ENCODE measurements around the gene CCDC71.

CCDC71 gene

DNA sequence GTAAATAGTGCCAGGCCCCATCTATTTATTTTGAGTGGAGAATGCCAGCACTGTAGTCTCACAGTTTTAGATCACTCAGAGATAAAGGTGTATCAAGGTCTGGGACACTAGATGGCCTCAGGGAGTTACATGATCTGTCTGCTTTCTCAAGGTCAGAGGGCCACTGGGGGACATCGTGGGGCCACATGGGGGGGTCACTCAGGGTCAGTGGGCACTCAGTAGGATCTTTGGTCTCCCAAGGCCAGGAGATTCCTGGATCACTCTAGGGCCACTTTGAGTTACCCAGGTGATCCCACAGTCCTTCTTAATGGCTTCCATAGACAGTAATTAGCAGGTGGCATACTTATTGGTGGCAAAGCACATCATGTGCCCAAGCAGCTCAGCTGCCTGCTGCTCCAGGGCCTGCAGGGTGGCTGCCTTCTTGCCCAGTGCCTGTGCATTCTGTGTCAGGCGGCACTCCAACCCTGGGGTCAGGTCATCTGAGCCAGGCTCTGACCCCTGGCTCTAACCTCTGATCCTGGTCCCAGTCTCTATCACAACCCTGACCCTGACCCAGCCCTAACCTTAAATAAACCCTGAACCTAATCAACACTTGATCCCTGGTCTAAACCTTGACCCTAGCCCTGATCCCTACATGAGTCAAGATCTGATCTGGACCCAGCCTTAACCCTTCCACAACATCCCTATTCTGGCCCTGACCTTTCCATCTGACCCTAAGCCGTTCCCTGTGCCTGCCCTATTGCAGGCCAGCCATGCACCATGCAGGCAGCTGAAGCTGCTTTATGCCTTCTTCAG lies 31.5 kb downstream of the CCDC71 start:
- TF ChIP-seq FOXP2 (optimal IDR thresholded peaks at IDR 0.05; ENCODE audit: borderline replicate concordance, extremely low read depth, extremely low read length, insufficient read depth) (no peak), SIN3A (IDR thresholded peaks at IDR 0.05; ENCODE audit: borderline replicate concordance, insufficient read depth, low read length) (no peak), POLR2AphosphoS5 (IDR thresholded peaks at IDR 0.05; ENCODE audit: low read depth, low read length) (no peak), TAF1 (IDR thresholded peaks at IDR 0.05; ENCODE audit: borderline replicate concordance, insufficient read depth, low read length) (no peak)
- TF ChIP-seq, protein P1, sequence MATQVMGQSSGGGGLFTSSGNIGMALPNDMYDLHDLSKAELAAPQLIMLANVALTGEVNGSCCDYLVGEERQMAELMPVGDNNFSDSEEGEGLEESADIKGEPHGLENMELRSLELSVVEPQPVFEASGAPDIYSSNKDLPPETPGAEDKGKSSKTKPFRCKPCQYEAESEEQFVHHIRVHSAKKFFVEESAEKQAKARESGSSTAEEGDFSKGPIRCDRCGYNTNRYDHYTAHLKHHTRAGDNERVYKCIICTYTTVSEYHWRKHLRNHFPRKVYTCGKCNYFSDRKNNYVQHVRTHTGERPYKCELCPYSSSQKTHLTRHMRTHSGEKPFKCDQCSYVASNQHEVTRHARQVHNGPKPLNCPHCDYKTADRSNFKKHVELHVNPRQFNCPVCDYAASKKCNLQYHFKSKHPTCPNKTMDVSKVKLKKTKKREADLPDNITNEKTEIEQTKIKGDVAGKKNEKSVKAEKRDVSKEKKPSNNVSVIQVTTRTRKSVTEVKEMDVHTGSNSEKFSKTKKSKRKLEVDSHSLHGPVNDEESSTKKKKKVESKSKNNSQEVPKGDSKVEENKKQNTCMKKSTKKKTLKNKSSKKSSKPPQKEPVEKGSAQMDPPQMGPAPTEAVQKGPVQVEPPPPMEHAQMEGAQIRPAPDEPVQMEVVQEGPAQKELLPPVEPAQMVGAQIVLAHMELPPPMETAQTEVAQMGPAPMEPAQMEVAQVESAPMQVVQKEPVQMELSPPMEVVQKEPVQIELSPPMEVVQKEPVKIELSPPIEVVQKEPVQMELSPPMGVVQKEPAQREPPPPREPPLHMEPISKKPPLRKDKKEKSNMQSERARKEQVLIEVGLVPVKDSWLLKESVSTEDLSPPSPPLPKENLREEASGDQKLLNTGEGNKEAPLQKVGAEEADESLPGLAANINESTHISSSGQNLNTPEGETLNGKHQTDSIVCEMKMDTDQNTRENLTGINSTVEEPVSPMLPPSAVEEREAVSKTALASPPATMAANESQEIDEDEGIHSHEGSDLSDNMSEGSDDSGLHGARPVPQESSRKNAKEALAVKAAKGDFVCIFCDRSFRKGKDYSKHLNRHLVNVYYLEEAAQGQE (IDR thresholded peaks at IDR 0.05; ENCODE audit: insufficient read depth in 1 of 2, low read depth in 2 of 2, low read length in 2 of 2): no peak

DNA sequence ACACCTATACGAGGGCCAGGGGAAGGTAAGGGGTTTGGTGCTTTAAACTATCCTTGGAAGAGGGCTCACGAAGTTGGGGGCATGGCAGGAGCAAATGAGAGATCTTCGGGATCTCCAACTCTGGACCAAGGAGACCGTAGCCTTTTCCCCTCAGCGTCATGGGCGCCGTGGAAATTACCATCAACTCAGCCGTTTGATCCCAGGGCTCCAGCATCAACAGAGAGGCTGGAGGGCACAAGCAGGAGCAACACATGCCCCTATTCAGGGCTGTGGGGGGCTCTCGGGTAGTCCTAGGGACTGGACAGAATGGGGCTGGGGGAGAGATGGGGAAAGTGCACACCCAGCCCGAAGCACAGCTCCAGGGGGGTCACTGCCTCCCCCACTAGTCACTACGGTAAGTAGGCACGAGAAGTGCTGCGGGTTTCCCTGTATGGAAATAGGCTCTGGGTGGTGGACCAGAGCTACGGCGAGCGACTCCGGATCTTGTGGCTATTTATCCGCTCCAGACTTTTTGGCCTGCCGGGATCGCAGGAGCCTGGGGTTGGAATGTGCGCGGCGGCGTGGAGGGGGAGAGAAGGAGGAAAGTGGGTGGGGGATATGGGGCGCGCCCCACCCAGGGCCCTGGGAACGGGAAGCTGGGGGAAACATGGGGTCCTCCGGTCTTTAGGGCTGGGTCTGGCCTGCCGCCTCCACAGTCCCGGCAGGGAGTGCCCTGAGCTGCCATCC lies 32.7 kb downstream of the CCDC71 start:
- 0 out of 2 replicates have a peak, but pooled peaks have one; percentile 5 for TF ChIP-seq TAF1 (IDR thresholded peaks at IDR 0.05; ENCODE audit: borderline replicate concordance, insufficient read depth, low read length)
- no peak; the same call in 1 of the 2 replicates for TF ChIP-seq POLR2AphosphoS5 (IDR thresholded peaks at IDR 0.05; ENCODE audit: low read depth, low read length)
- TF ChIP-seq FOXP2 (optimal IDR thresholded peaks at IDR 0.05; ENCODE audit: borderline replicate concordance, extremely low read depth, extremely low read length, insufficient read depth): peak; percentile 28
- no peak for TF ChIP-seq SIN3A (IDR thresholded peaks at IDR 0.05; ENCODE audit: borderline replicate concordance, insufficient read depth, low read length)
- TF ChIP-seq, protein P1 (IDR thresholded peaks at IDR 0.05; ENCODE audit: insufficient read depth in 1 of 2, low read depth in 2 of 2, low read length in 2 of 2): no peak

DNA sequence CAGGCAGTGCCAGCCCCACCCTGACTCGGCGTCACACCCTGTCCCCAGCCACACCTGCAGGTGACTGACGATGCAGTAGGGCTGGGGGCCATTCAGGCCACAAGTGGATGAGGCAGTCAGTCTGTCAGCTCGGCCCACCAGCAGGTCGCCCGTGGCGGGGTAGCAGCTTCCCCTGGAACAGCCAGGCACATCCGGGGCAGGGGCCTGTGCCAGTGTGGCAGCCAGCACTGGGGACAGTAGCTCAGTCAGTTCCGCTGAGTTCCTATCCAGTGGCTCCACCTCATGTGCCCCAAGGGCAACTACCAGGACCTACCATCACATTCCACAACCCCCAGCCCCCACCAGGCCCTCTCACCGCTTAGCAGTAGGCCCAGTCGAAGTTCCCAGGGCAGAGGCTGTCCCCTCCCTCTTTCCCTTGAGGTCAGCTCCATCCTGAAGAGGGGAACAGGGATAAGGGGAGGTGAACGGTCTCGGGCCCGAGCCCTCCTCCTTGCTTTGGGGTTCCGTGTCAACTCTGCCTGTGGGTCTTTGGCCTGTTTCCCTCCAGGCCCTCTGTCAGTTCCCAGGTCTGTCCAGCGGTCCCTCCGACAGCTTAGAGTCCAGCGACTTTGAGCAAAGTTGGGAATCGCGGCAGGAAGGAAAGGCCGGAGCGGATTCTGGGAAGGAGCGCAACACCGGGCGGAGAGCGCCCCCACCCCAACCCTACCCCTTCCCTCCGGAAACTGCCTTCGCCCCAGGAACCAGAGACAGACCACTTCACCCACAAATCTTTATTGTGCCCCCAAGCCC lies 33.5 kb downstream of the CCDC71 start, which contains the start of gene LAMB2:
Gene LAMB2, minus strand, starts transcription at position 614 of the 789 bp plus-strand sequence. Its CDS starts 183 bp downstream, at position 431.
- TF ChIP-seq, protein P1 (IDR thresholded peaks at IDR 0.05; ENCODE audit: insufficient read depth in 1 of 2, low read depth in 2 of 2, low read length in 2 of 2): no peak
- peak; percentile 24 for TF ChIP-seq FOXP2 (optimal IDR thresholded peaks at IDR 0.05; ENCODE audit: borderline replicate concordance, extremely low read depth, extremely low read length, insufficient read depth)
- 0 out of 2 replicates have a peak, but pooled peaks have one; percentile 51 for TF ChIP-seq POLR2AphosphoS5 (IDR thresholded peaks at IDR 0.05; ENCODE audit: low read depth, low read length)

DNA sequence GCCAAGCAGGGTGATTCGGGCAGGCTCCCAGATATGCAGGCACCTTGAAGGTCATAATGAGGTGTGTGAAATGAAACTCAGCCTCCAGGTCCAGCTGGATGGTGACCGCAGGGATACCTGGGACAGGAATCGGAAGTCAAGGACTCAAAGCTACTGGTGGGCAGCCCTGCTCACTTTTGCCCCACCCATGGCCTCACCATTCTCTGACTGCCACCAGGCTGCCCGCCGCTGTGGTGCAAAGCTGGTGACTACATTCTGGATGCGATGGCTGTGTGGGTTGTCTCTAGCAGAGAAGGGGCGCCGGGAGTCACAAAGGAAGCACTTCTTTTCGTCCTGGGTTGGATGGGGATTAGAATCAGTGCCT lies 34.1 kb downstream of the CCDC71 start:
- no peak for TF ChIP-seq POLR2AphosphoS5 (IDR thresholded peaks at IDR 0.05; ENCODE audit: low read depth, low read length)
- no peak for TF ChIP-seq TAF1 (IDR thresholded peaks at IDR 0.05; ENCODE audit: borderline replicate concordance, insufficient read depth, low read length)
- TF ChIP-seq SIN3A (IDR thresholded peaks at IDR 0.05; ENCODE audit: borderline replicate concordance, insufficient read depth, low read length): no peak
- no peak for TF ChIP-seq FOXP2 (optimal IDR thresholded peaks at IDR 0.05; ENCODE audit: borderline replicate concordance, extremely low read depth, extremely low read length, insufficient read depth)
- TF ChIP-seq, protein P1 (IDR thresholded peaks at IDR 0.05; ENCODE audit: insufficient read depth in 1 of 2, low read depth in 2 of 2, low read length in 2 of 2): no peak

All from PFSK-1 (cell line).